Measurements from ENCODE around the gene DTNB. TPM values are rescaled to one million over a fixed set of nuclear protein-coding genes. Genes with fewer than 3 reads are reported as not detected.

DTNB gene
- total RNA-seq, 1 experiment from 2014 or later: 51.9 TPM

GRCh38 chr2:25420820-25421237, 252.5 kb downstream of the DTNB start:
- intact Hi-C loops (cut with micrococcal nuclease; ENCODE audit: unreplicated experiment): no loop called here
- Histone ChIP-seq H3K79me2 (ENCODE audit: low read depth) (no peaks in the 10 kb centered on the region), H3K9me2 (ENCODE audit: insufficient read depth) (no peaks in the 10 kb centered on the region), H3K36me3 (ENCODE audit: low read depth) (no peaks in the 10 kb centered on the region), H3F3A (ENCODE audit: insufficient read depth, low read depth) (no peaks in the 10 kb centered on the region), H3K4me3 (no peak overlapping the region), H3K27me3 (ENCODE audit: insufficient read depth, low read depth) (no peaks in the 10 kb centered on the region), H3K9me3 (ENCODE audit: insufficient read depth, low read depth) (no peaks in the 10 kb centered on the region), H4K20me1 (ENCODE audit: insufficient read depth) (no peaks in the 10 kb centered on the region), H3K4me2 (no peak overlapping the region), H2AFZ (no peak overlapping the region), H3K27ac (no peak overlapping the region), H3K4me1 (replicated peaks; ENCODE audit: insufficient read depth) (no peaks in the 10 kb centered on the region)
- no TSS peak for BruUV-seq (replicated peaks)
- POLR2A ChIA-PET (ENCODE audit: unreplicated experiment): no interaction called here
- TF ChIP-seq EZH2 (IDR thresholded peaks at IDR 0.05; ENCODE audit: low read depth) (no peak), CTCF (conservative IDR thresholded peaks at IDR 0.05) (no peak)
- no peak for DNase-seq
- CTCF ChIA-PET: no interaction called here

DNA sequence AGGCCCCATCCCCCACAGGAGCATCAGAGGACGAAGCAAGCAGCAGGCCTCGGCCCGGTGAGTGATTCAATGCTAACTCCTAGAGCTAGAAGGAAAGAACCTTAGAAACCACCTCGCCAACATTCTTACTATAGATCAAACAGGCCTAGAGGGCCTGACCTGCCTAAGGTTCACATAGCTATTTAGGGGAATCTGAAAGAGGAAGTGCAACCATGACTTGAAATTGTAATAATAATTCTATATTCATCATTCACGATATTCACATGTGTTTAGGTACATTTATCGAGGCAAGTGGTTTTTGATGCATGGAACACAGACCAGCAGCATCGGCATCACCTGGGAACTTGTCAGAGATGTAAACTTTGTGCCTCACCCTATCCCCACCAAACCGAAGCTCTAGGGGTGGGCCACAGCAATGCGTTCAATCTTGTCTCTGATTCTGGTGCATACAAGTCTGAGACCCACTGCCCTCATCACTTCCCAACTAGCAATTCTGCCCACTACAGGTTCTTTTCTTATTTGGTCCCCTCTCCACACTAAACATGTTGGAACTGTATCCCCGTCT, 253.6 kb downstream of the DTNB start:
- no peak overlapping the region for H3K27ac ChIP-seq
- POLR2A ChIA-PET (ENCODE audit: unreplicated experiment): no interaction called here

DNA sequence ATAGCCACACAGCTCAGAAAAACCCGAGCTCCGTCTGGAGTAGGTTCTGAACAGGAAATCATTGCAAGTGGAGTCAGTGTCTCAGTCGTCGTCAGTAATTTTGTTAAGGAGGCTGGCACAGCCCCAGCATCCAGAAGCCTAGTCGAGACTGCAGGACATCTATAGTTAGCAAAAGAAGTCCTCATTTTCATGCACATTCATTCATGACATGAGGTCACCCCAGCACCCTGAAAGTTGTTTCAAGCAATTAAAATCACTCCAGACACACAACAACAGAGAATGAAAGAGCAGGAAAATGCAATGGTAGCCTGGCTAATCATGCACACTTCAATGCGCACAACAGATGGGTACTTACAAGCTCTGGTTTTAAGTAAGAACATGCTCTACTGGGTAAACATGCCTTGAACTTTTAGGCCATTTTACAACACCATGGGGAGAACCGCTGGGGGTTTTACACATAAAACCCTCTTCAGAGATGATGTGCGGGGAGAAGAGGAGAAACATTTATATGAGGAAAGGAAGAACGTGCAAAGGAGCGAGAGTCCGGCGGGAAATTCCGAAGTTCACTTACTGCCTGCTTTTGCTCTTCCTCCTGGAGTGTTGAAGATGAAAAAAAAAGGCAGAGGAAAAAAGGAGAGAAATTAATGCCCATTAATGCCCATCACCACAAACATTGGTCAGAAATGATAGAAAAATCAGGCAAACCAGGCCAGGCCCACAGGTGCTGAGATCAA, 254.3 kb downstream of the DTNB start:
- BruUV-seq (replicated peaks): no TSS peak
- H4K20me1 ChIP-seq (ENCODE audit: insufficient read depth): no peaks in the 10 kb centered on the region
- no peaks in the 10 kb centered on the region for H3K27me3 ChIP-seq (ENCODE audit: insufficient read depth, low read depth)
- no peak overlapping the region for H2AFZ ChIP-seq
- no peak for TF ChIP-seq EZH2 (IDR thresholded peaks at IDR 0.05; ENCODE audit: low read depth)
- TF ChIP-seq CTCF (conservative IDR thresholded peaks at IDR 0.05): no peak
- DNase-seq: no peak
- intact Hi-C loops (cut with micrococcal nuclease; ENCODE audit: unreplicated experiment): no loop called here
- H3K79me2 ChIP-seq (ENCODE audit: low read depth): no peaks in the 10 kb centered on the region
- H3K36me3 ChIP-seq (ENCODE audit: low read depth): no peaks in the 10 kb centered on the region
- no peak overlapping the region for H3K4me2 ChIP-seq
- H3K4me1 ChIP-seq (replicated peaks; ENCODE audit: insufficient read depth): no peaks in the 10 kb centered on the region
- no peaks in the 10 kb centered on the region for H3K9me3 ChIP-seq (ENCODE audit: insufficient read depth, low read depth)
- ChIA-PET CTCF (no interaction called here), POLR2A (ENCODE audit: unreplicated experiment) (no interaction called here)
- no peak overlapping the region for H3K27ac ChIP-seq
- H3K9me2 ChIP-seq (ENCODE audit: insufficient read depth): no peaks in the 10 kb centered on the region
- no peak overlapping the region for H3K4me3 ChIP-seq
- no peaks in the 10 kb centered on the region for H3F3A ChIP-seq (ENCODE audit: insufficient read depth, low read depth)

More for the DNA sequence above, 253.6 kb downstream of the DTNB start:
- Histone ChIP-seq H3K36me3 (ENCODE audit: low read depth) (no peaks in the 10 kb centered on the region), H3F3A (ENCODE audit: insufficient read depth, low read depth) (no peaks in the 10 kb centered on the region), H3K9me2 (ENCODE audit: insufficient read depth) (no peaks in the 10 kb centered on the region), H3K27me3 (ENCODE audit: insufficient read depth, low read depth) (no peaks in the 10 kb centered on the region), H3K4me3 (no peak overlapping the region), H3K4me1 (replicated peaks; ENCODE audit: insufficient read depth) (no peaks in the 10 kb centered on the region), H3K79me2 (ENCODE audit: low read depth) (no peaks in the 10 kb centered on the region), H3K9me3 (ENCODE audit: insufficient read depth, low read depth) (no peaks in the 10 kb centered on the region), H3K4me2 (no peak overlapping the region), H2AFZ (no peak overlapping the region), H4K20me1 (ENCODE audit: insufficient read depth) (no peaks in the 10 kb centered on the region)
- no peak for TF ChIP-seq CTCF (conservative IDR thresholded peaks at IDR 0.05)
- no peak for TF ChIP-seq EZH2 (IDR thresholded peaks at IDR 0.05; ENCODE audit: low read depth)
- CTCF ChIA-PET: no interaction called here
- no TSS peak for BruUV-seq (replicated peaks)
- no peak for DNase-seq
- intact Hi-C loops (cut with micrococcal nuclease; ENCODE audit: unreplicated experiment): no loop called here

All from PC-9 (cell line).